GM12878 (cell line): ENCODE data around the gene GZMH. TPM values are rescaled to one million over a fixed set of nuclear protein-coding genes. Genes with fewer than 3 reads are reported as not detected.

Experiments
- ATAC-seq: fragments of 200-7000 bp; cut with Tn5 transposase; 3 replicates; pipeline ENCODE4 v1.9.1; 2020; ENCODE audit warnings: mild to moderate bottlenecking, moderate library complexity
- BruUV-seq: library from RNA; stranded (reverse); fragments of 400-500 nt; replicated peaks from 2 replicates; lab custom pipeline; 2021; lab: Mats Ljungman, UMichigan
- CTCF ChIA-PET: fragments of 300-600 bp; sonication (Branson Sonifier 250); formaldehyde crosslinking; extraction: SDS; loops from one replicate; lab custom pipeline; 2021; ENCODE audit warnings: inconsistent platforms; lab: Yijun Ruan, JAX
- POLR2A ChIA-PET: fragments of 350-600 bp; formaldehyde crosslinking; extraction: SDS; loops from one replicate; lab custom pipeline; 2021; ENCODE audit warnings: inconsistent platforms; lab: Charles Lee
- RAD21 ChIA-PET: fragments of 300-600 bp; sonication (Branson Sonifier 250); formaldehyde crosslinking; loops from one replicate; lab custom pipeline; 2023; ENCODE audit warnings: antibody characterized with exemption; ENCODE audit not compliant: unreplicated experiment; lab: Charles Lee
- SMC1A ChIA-PET: fragments of 300-600 bp; sonication (Branson Sonifier 250); formaldehyde crosslinking; loops from one replicate; lab custom pipeline; 2023; ENCODE audit not compliant: unreplicated experiment, uncharacterized antibody; lab: Charles Lee
- DNase-seq: peaks from one replicate; pipeline ENCODE4 v3.0.0-alpha.2; 2011; ENCODE audit warnings: low read depth, low spot score
- FAIRE-seq: peaks from 3 replicates; lab custom pipeline; 2011; peaks lifted over from hg19 to GRCh38; lab: Jason Lieb, UNC
- H2AFZ ChIP-seq: 2 replicates; pipeline ENCODE4 v1.6.0; 2011; ENCODE audit warnings: low read depth, low read length, control low read depth; ENCODE audit not compliant: control insufficient read depth
- H3K27ac ChIP-seq: 2 replicates; pipeline ENCODE4 v1.5.1; 2011; ENCODE audit warnings: control low read depth; ENCODE audit not compliant: control insufficient read depth, insufficient read depth
- H3K27me3 ChIP-seq, 2 experiments: replicated peaks in 1 of 2; 2 replicates each; pipeline versions ENCODE4 v1.6.0 to v1.6.1; 2011; ENCODE audit warnings: low read length in 1 of 2; ENCODE audit not compliant: control insufficient read depth in 2 of 2, insufficient read depth in 2 of 2
- H3K36me3 ChIP-seq, 2 experiments: 2 replicates each; pipeline ENCODE4 v1.5.1; 2011; ENCODE audit warnings: low read length in 1 of 2; ENCODE audit not compliant: control insufficient read depth in 2 of 2, insufficient read depth in 2 of 2
- H3K4me1 ChIP-seq: 2 replicates; pipeline ENCODE4 v1.6.1; 2011; ENCODE audit warnings: mild to moderate bottlenecking, low read length, moderate library complexity, mixed read lengths; ENCODE audit not compliant: control insufficient read depth, insufficient read depth
- H3K4me2 ChIP-seq: 2 replicates; pipeline ENCODE4 v1.6.0; 2011; ENCODE audit warnings: control low read depth; ENCODE audit not compliant: control insufficient read depth, insufficient read depth
- H3K4me3 ChIP-seq: fragments of 200-600 bp; sonication (generic); 2 replicates; pipeline ENCODE4 v1.5.1; 2016
- H3K79me2 ChIP-seq: 2 replicates; pipeline ENCODE4 v1.6.0; 2011; ENCODE audit warnings: low read length; ENCODE audit not compliant: control insufficient read depth, insufficient read depth
- H3K9ac ChIP-seq: 2 replicates; pipeline ENCODE4 v1.8.0; 2011; ENCODE audit warnings: low read length, control low read depth, mixed read lengths; ENCODE audit not compliant: control insufficient read depth, insufficient read depth
- H3K9me3 ChIP-seq: replicated peaks from 3 replicates; pipeline ENCODE4 v1.5.1; 2011; ENCODE audit warnings: mild to moderate bottlenecking, low read length; ENCODE audit not compliant: control insufficient read depth, insufficient read depth
- H4K20me1 ChIP-seq: 2 replicates; pipeline ENCODE4 v1.6.0; 2011; ENCODE audit not compliant: control insufficient read depth, insufficient read depth
- ATF7 ChIP-seq: fragments of 450-650 bp; IDR thresholded peaks from 2 replicates; pipeline ENCODE4 v1.6.1; 2016; ENCODE audit warnings: low read depth, mild to moderate bottlenecking
- BMI1 ChIP-seq: fragments of 450-650 bp; IDR thresholded peaks from 2 replicates; pipeline ENCODE4 v1.6.1; 2016; ENCODE audit warnings: mild to moderate bottlenecking, moderate library complexity, borderline replicate concordance
- CHD2 ChIP-seq: IDR thresholded peaks from 2 replicates; pipeline ENCODE4 v1.6.1; 2011; ENCODE audit warnings: low read depth, low read length, improper control_type of control experiment, borderline replicate concordance
- EED ChIP-seq: sonication (generic); IDR thresholded peaks from 2 replicates; pipeline ENCODE4 v1.6.1; 2016; ENCODE audit warnings: antibody characterized with exemption, low read depth
- EP300 ChIP-seq, 2 experiments: fragments of 150-350 bp in 1 of 2; IDR thresholded peaks; 2 replicates each; pipeline ENCODE4 v1.6.1; 2011 to 2012; ENCODE audit warnings: low read depth in 2 of 2, low read length in 2 of 2, borderline replicate concordance in 1 of 2, improper control_type of control experiment in 1 of 2, inconsistent platforms in 1 of 2; ENCODE audit not compliant: control insufficient read depth in 1 of 2
- GABPA ChIP-seq: IDR thresholded peaks from 2 replicates; pipeline ENCODE4 v1.6.1; 2014; ENCODE audit warnings: antibody characterized with exemption, low read depth, mild to moderate bottlenecking, inconsistent platforms
- GATAD2B ChIP-seq: fragments of 450-650 bp; conservative IDR thresholded peaks from 2 replicates; pipeline ENCODE4 v1.6.1; 2017; ENCODE audit warnings: low read depth, mild to moderate bottlenecking, moderate library complexity
- HDAC2 ChIP-seq: fragments of 200-600 bp; sonication (generic); IDR thresholded peaks from 2 replicates; pipeline ENCODE4 v1.6.1; 2017
- LARP7 ChIP-seq: fragments of 450-650 bp; IDR thresholded peaks from 2 replicates; pipeline ENCODE4 v1.6.1; 2017; ENCODE audit warnings: mild to moderate bottlenecking
- NR2C2 ChIP-seq: IDR thresholded peaks from 2 replicates; pipeline ENCODE4 v1.6.1; 2011; ENCODE audit warnings: borderline replicate concordance, low read depth; ENCODE audit not compliant: control insufficient read depth, insufficient read length
- RB1 ChIP-seq: fragments of 450-650 bp; formaldehyde crosslinking; IDR thresholded peaks from 2 replicates; pipeline ENCODE4 v1.6.1; 2017; ENCODE audit warnings: mild to moderate bottlenecking, borderline replicate concordance
- RELA ChIP-seq: fragments of 450-650 bp; IDR thresholded peaks from 2 replicates; pipeline ENCODE4 v1.8.0; 2014; ENCODE audit warnings: borderline replicate concordance; ENCODE audit not compliant: partially characterized antibody
- SREBF1 ChIP-seq: IDR thresholded peaks from 2 replicates; pipeline ENCODE4 v1.6.1; 2012; ENCODE audit warnings: mild to moderate bottlenecking, low read length
- TARDBP ChIP-seq: IDR thresholded peaks from 2 replicates; pipeline ENCODE4 v1.6.1; 2016; ENCODE audit warnings: borderline replicate concordance
- YBX1 ChIP-seq: fragments of 450-650 bp; IDR thresholded peaks from 2 replicates; pipeline ENCODE4 v1.6.1; 2016; ENCODE audit warnings: antibody characterized with exemption
- ZNF24 ChIP-seq: fragments of 450-650 bp; IDR thresholded peaks from 2 replicates; pipeline ENCODE4 v1.6.1; 2017; ENCODE audit warnings: antibody characterized with exemption, mild to moderate bottlenecking
- WGBS: methylation state at CpG from one replicate; pipeline ENCODE4 v1.1.6; 2016; ENCODE audit warnings: low lambda C conversion rate; ENCODE audit not compliant: insufficient replicate concordance, insufficient coverage; ENCODE audit errors: missing lambda C conversion rate; 5-methylcytosine and 5-hydroxymethylcytosine counted together
- in situ Hi-C: fragments of 300-500 bp; cut with MboI; formaldehyde crosslinking; loops from 9 replicates; pipeline ENCODE4 v1.14.3; 2018; ENCODE audit warnings: mixed read lengths
- intact Hi-C: fragments of 100-400 bp; cut with micrococcal nuclease; formaldehyde crosslinking; loops from one replicate; pipeline ENCODE4 v1.14.2; 2022; ENCODE audit not compliant: unreplicated experiment
- polyA plus RNA-seq, 11 experiments: library from polyadenylated mRNA; depleted of rRNA in 4 of 11; unstranded in 6 of 11; stranded (reverse) in 5 of 11; fragments of >200 nt; fragmentation: Nextera tagmentation in 4 of 11; fragmentation: Illumina TruSeq in 1 of 11; extraction: Ambion mirVana in 4 of 11; extraction: Trizol in 1 of 11; gene quantifications; 1 replicate in 1 of 11; 2 replicates in 10 of 11; pipeline versions ENCODE4 v1.2.1 to v1.2.3, GENCODE V29; 2011 to 2016; ENCODE audit warnings: inconsistent platforms in 2 of 11, missing spikeins in 2 of 11, low read depth in 1 of 11
- total RNA-seq, 4 experiments: library from RNA; depleted of rRNA in 3 of 4; stranded (reverse); fragments of >200 nt in 3 of 4; fragmentation: Illumina TruSeq in 1 of 4; extraction: Trizol in 1 of 4; gene quantifications; 2 replicates each; pipeline versions ENCODE4 v1.2.1 to v1.2.3, GENCODE V29; 2013 to 2021
- TF ChIP-seq, protein P1 (sequence below): IDR thresholded peaks from 2 replicates; pipeline ENCODE4 v1.6.1; 2012; ENCODE audit warnings: low read depth, low read length, improper control_type of control experiment
- TF ChIP-seq, protein P2 (sequence below): fragments of 450-650 bp; IDR thresholded peaks from 2 replicates; pipeline ENCODE4 v1.6.1; 2014; ENCODE audit warnings: mild to moderate bottlenecking

The GZMH gene
- total and polyA plus RNA-seq, 10 of the 15 experiments (the other 5 are each of a cell fraction or from before 2014, with no cell fraction given), result 0.16 to 0.53 (median 0.22) TPM; not detected in 6

DNA sequence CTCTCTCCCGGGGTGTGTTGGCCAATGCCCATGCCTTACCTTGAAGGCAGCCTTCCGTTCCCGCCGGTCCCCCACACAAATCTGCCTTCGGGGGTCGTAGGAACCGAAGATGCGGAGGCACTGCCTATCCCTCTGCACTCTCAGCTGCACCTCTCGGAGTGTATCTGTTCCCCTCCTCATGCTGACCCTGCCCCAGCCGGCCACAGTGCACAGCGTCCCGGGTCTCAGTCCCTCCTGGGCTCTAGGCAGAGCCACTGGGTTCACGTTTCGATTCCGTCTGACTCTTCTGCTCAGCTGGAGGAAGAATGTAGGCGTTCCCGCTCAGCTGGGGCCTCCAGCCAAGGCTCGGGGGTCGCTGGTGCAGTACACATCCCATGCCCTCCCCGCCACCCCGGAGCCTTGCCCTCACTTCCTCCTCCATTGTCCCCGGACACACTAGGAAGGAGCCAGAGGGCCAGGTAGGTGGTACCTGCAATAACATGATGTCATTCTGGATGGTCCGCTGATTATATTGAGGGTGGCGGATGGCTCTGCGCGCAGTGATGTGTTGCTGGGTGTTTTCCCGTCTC, 35.2 kb downstream of the GZMH start:
- H4K20me1 ChIP-seq, result no peaks in the 10 kb centered on the region
- ATAC-seq (no peak), DNase-seq (no peak), FAIRE-seq (no peak)
- H3K9me3 ChIP-seq, result no peaks in the 10 kb centered on the region
- intact Hi-C loops (no loop called here), in situ Hi-C loops (no loop called here)
- H3K9ac ChIP-seq, result no peak overlapping the region
- no peak overlapping the region for H2AFZ ChIP-seq
- WGBS, result 64% methylated on average over 27 of the region's 27 CpGs
- no peaks in the 10 kb centered on the region for H3K4me1 ChIP-seq
- H3K27me3 ChIP-seq, result no peaks in the 10 kb centered on the region; a peak in 1 of 4 replicates
- no TSS peak for BruUV-seq
- CTCF ChIA-PET, result no interaction called here
- H3K79me2 ChIP-seq, result no peaks in the 10 kb centered on the region
- POLR2A ChIA-PET, result no interaction called here
- no peaks in the 10 kb centered on the region for H3K36me3 ChIP-seq
- no peak overlapping the region for H3K4me3 ChIP-seq
- SMC1A ChIA-PET, result no interaction called here
- RAD21 ChIA-PET, result no interaction called here
- no peak overlapping the region for H3K27ac ChIP-seq
- no peak overlapping the region for H3K4me2 ChIP-seq
- TF ChIP-seq, protein P1, sequence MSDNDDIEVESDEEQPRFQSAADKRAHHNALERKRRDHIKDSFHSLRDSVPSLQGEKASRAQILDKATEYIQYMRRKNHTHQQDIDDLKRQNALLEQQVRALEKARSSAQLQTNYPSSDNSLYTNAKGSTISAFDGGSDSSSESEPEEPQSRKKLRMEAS, result no peak
- TF ChIP-seq TARDBP (no peak), RELA (no peak), CHD2 (no peak), GATAD2B (no peak), YBX1 (no peak), RB1 (no peak)

DNA sequence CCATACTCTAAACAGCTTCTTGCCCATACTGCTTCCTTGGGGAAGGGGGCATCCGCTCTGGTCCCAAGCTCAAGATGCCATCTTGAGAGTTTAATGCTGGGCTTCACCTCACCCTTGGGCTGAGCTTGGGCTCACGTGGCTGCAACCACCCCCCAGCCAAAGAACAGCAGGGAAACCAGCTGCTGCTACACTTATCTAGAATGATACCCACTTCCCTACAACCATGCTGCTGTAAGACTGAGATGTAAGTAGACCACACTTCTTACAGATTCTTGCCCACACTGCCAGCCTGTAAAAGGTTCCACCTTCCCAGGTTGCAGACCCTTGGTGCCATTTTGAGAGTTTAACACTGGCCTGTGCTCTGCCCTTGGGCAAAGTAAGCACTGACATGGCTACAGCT, 43.2 kb downstream of the GZMH start:
- FAIRE-seq, result no peak
- no peaks in the 10 kb centered on the region for H3K4me1 ChIP-seq
- no TSS peak for BruUV-seq
- H3K79me2 ChIP-seq, result no peaks in the 10 kb centered on the region
- WGBS, result 31% methylated on average over 2 of the region's 2 CpGs
- SMC1A ChIA-PET, result no interaction called here
- no peak for DNase-seq
- H4K20me1 ChIP-seq, result no peaks in the 10 kb centered on the region
- TF ChIP-seq, protein P2, sequence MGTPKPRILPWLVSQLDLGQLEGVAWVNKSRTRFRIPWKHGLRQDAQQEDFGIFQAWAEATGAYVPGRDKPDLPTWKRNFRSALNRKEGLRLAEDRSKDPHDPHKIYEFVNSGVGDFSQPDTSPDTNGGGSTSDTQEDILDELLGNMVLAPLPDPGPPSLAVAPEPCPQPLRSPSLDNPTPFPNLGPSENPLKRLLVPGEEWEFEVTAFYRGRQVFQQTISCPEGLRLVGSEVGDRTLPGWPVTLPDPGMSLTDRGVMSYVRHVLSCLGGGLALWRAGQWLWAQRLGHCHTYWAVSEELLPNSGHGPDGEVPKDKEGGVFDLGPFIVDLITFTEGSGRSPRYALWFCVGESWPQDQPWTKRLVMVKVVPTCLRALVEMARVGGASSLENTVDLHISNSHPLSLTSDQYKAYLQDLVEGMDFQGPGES, result no peak
- TF ChIP-seq SREBF1 (no peak), BMI1 (no peak), LARP7 (no peak), HDAC2 (no peak), NR2C2 (no peak), GABPA (no peak), EP300 (IDR thresholded peaks at IDR 0.05; ENCODE audit: borderline replicate concordance in 1 of 2, control insufficient read depth in 1 of 2, low read depth in 2 of 2, low read length in 2 of 2) (no peak), EED (no peak), ATF7 (no peak), ZNF24 (no peak)
- POLR2A ChIA-PET, result no interaction called here
- no peaks in the 10 kb centered on the region for H3K27me3 ChIP-seq
- RAD21 ChIA-PET, result no interaction called here
- H2AFZ ChIP-seq, result no peak overlapping the region
- H3K4me2 ChIP-seq, result no peak overlapping the region
- H3K9ac ChIP-seq, result no peak overlapping the region
- H3K27ac ChIP-seq, result no peak overlapping the region
- no peak overlapping the region for H3K4me3 ChIP-seq
- no peaks in the 10 kb centered on the region; the same call in 1 of the 3 replicates for H3K9me3 ChIP-seq
- intact Hi-C loops (no loop called here), in situ Hi-C loops (no loop called here)
- no peaks in the 10 kb centered on the region for H3K36me3 ChIP-seq
- ATAC-seq, result no peak
- CTCF ChIA-PET, result no interaction called here
